Heart left ventricle (tissue), 16 donors: ENCODE data around the gene CDRT4. TPM values are rescaled to one million over a fixed set of nuclear protein-coding genes. Genes with fewer than 3 reads are reported as not detected.
A peak's percentile ranks its signal among the peaks of the same experiment; 100 is the strongest.

ENCODE experiments used
- ATAC-seq, 4 donors: fragments of 200-7000 bp; cut with Tn5 transposase; one replicate each; pipeline ENCODE4 v1.9.1; 2020 to 2022; ENCODE audit warnings: moderate library complexity in 4 of 4, mild to moderate bottlenecking in 3 of 4, moderate number of reproducible peaks in 1 of 4
- DNase-seq, 5 donors: peaks; one replicate each; pipeline ENCODE4 v3.0.0-alpha.2; 2020
- H3K27ac ChIP-seq, 12 donors: fragments of 200-600 bp; sonication (generic) in 4 of 12; one replicate each; pipeline versions ENCODE4 v1.5.0 to v1.8.0; 2016 to 2022; ENCODE audit warnings: mild to moderate bottlenecking in 2 of 12
- H3K27me3 ChIP-seq, 9 donors: fragments of 200-600 bp; sonication (generic) in 2 of 9; one replicate each; pipeline versions ENCODE4 v1.5.1 to v1.8.0; 2016 to 2022; ENCODE audit warnings: mild to moderate bottlenecking in 3 of 9
- H3K36me3 ChIP-seq, 9 donors: fragments of 200-600 bp; sonication (generic) in 2 of 9; one replicate each; pipeline versions ENCODE4 v1.5.0 to v1.8.0; 2018 to 2022; ENCODE audit warnings: mild to moderate bottlenecking in 2 of 9
- H3K4me1 ChIP-seq, 12 donors: fragments of 200-600 bp; sonication (generic) in 4 of 12; one replicate each; pipeline versions ENCODE4 v1.5.0 to v1.8.0; 2016 to 2022; ENCODE audit warnings: mild to moderate bottlenecking in 3 of 12
- H3K4me3 ChIP-seq, 12 donors: fragments of 200-600 bp; sonication (generic) in 4 of 12; one replicate each; pipeline versions ENCODE4 v1.5.0 to v1.8.0; 2017 to 2022; ENCODE audit warnings: mild to moderate bottlenecking in 9 of 12, moderate library complexity in 4 of 12
- H3K9me3 ChIP-seq, 12 donors: fragments of 200-600 bp; sonication (generic) in 4 of 12; one replicate each; pipeline versions ENCODE4 v1.5.0 to v1.8.0; 2016 to 2022; ENCODE audit warnings: mild to moderate bottlenecking in 1 of 12
- CTCF ChIP-seq, 12 donors: fragments of 200-600 bp; sonication (generic) in 4 of 12; IDR thresholded peaks; one replicate each; pipeline versions ENCODE4 v1.5.0 to v1.8.0; 2018 to 2022; ENCODE audit warnings: antibody characterized with exemption in 12 of 12, mild to moderate bottlenecking in 5 of 12
- POLR2A ChIP-seq, 2 donors: fragments of 450-650 bp; IDR thresholded peaks; one replicate each; pipeline ENCODE4 v1.6.1; 2017; ENCODE audit warnings: antibody characterized with exemption in 2 of 2, mild to moderate bottlenecking in 2 of 2, moderate library complexity in 2 of 2
- WGBS, 4 donors: extraction: QIAGEN DNeasy Blood & Tissue Kit in 2 of 4; methylation state at CpG; one replicate each; pipeline versions ENCODE4 v1.1.5 to v1.1.7; 2013 to 2018; 5-methylcytosine and 5-hydroxymethylcytosine counted together
- intact Hi-C, 10 donors: fragments of 100-400 bp; cut with DNase I; formaldehyde crosslinking; loops; one replicate each; pipeline versions ENCODE4 v1.11.1 to v1.14.2; 2022
- polyA plus RNA-seq, 2 donors: library from polyadenylated mRNA; stranded (reverse); fragments of 200-250 nt; gene quantifications; one replicate each; pipeline ENCODE4 v1.2.3, GENCODE V29; 2013
- total RNA-seq, 9 donors: library from RNA; depleted of rRNA in 2 of 9; stranded (reverse); fragments of >200 nt in 2 of 9; fragmentation: NEBNext Ultra II Directional in 3 of 9; extraction: Animal tissue kit (Norgen Biotek cat#: 25700) in 3 of 9; gene quantifications; one replicate each; pipeline versions ENCODE4 v1.1.0 to v1.2.4, GENCODE V29; 2016 to 2023
- donor health status: ischemic (EF 13 %, LVEDD 7.1; RV severe dilation, severe dysfunction).
- donor health status: healthy with polysubstance abuse.
- donor health status: DM: no; HTN: yes; CAD: no.
- donor health status: DM: no; HTN: no; CAD: no.
- donor health status: ischemic (EF 25% LVEDD 6.9; RV normal size, moderate dysfunction).
- donor health status: ischemic (EF 25% LVEDD 5.7; RV mildly dilated, moderate dysfunction).
- donor health status: healthy.
- donor health status: DM: yes; HTN: yes; CAD: no.
- donor health status: ischemic (EF 35%, LVEDD 5.7; RV mildly dilated, moderate dysfunction).
- donor health status: nonischemic (EF 11% LVEDD 7.7; RV severe dilation, severe dysfunction).
- donor health status: DM: yes; HTN: yes; CAD: no.
- donor health status: PGD.
- donor health status: ischemic (EF 29% LVEDD 5.4; RV normal size, mild dysfunction).
- donor health status: nonischemic (EF 23%, LVEDD 6.1; RV moderate dilation, normal function).

CDRT4 gene
- total and polyA plus RNA-seq, 11 donors: 0.12 to 4.7 (median 0.96) TPM; not detected in 2

DNA sequence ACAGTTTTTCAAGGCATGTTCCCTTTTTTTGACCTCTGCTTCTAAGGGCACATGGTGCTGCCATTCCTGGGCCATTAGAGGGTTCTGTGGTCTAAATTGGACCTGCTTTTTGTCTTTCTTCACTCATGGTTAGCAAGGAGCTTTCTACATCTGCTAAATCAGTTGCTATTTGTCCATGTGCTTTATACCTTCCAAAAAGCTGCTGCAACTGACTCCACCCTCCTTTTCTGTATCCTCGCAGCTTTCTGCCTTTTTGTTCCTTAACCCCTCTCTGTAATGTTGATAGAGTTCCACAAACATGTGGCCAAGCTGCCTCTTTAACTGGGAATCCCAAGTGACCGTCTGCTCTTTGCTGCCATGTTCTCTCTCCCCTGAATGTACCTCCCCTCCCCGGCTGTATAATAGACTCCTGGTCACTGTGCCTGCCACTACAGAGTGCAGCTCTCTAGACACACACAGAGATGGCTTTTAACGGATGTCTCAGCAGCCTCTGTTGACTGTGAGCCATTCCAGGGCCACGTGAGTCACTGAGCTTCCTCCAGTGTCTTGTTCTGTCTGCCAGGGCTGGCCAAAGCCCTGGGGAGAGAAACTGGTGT is 68.6 kb downstream of the CDRT4 start:
- ATAC-seq (peak in 3 of 4 donors; percentile 63 to 73 (median 72)), DNase-seq (peak in 2 of 5 donors; percentile 36 to 73)
- H3K27ac ChIP-seq: peak overlapping the region in 8 of 12 donors; percentile 3 to 62 (median 30)
- no peaks in the 10 kb centered on the region for H3K9me3 ChIP-seq
- no peaks in the 10 kb centered on the region for H3K27me3 ChIP-seq
- TF ChIP-seq CTCF (IDR thresholded peaks at IDR 0.05): no peak
- no peak for TF ChIP-seq POLR2A (IDR thresholded peaks at IDR 0.05)
- peaks cover 6 to 31% (median 21%) of the 10 kb centered on the region in 12 donors for H3K4me1 ChIP-seq
- H3K4me3 ChIP-seq: no peak overlapping the region
- 12 to 33% (median 14%) methylated on average over 5 of the region's 5 CpGs for WGBS, 4 donors
- H3K36me3 ChIP-seq: no peaks in the 10 kb centered on the region
- intact Hi-C loops: loop anchor here in 1 of 10 donors (10.0 kb wide), 1 partner anchor 54 kb away; the partner anchor contains the start of gene TEKT3

DNA sequence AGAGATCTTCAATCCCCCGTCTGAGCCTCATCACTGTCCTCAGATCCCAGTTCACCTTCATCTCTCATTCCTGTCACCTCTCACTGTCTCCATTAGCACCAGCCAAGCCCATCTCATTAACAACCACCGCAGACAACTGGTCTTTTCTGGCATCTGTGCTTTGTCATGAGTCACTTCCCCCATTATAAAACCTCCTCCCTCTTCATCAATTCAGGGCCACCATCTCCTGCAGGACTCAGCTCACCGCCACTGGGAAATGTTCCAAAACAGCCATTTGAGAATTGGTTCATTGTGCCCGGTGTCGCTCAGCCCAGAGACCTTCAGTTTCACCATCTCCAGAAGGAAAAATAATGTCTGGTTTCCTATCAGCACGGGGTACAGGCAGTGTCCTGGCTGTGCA is 69.1 kb downstream of the CDRT4 start:
- peak in 3 of 4 donors; percentile 45 to 66 (median 61) for ATAC-seq
- 32 to 38% (median 36%) methylated on average over 6 of the region's 6 CpGs for WGBS, 4 donors
- Histone ChIP-seq H3K4me1 (peaks cover 6 to 26% (median 17%) of the 10 kb centered on the region in 12 donors), H3K36me3 (no peaks in the 10 kb centered on the region), H3K9me3 (no peaks in the 10 kb centered on the region), H3K4me3 (no peak overlapping the region), H3K27me3 (no peaks in the 10 kb centered on the region), H3K27ac (peak overlapping the region in 4 of 12 donors; percentile 24 to 62 (median 42))
- intact Hi-C loops: loop anchor here in 1 of 10 donors (10.0 kb wide), 1 partner anchor 53 kb away; the partner anchor contains the start of gene TEKT3
- TF ChIP-seq POLR2A (IDR thresholded peaks at IDR 0.05) (no peak), CTCF (IDR thresholded peaks at IDR 0.05) (no peak)
- no peak for DNase-seq

DNA sequence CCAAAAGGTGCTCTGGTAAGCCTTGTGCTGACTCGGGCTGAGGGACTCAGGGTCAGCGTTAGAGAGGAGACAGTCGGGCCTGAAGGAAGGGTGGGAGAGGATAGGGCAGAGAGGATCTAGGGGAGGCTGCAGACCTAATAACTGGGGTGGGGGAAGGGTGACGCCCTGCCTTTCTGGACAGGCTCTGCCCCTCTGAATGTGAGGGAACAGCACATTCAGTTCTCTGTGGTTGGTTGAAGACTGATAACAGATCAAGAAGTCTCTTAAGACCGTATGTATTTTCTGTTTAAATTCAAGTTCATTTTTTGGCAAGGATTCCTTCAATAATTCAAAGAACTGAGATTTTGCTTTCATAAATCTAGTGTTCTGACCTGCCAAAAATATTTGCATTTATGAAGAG is 69.8 kb downstream of the CDRT4 start:
- intact Hi-C loops: loop anchor here in 1 of 10 donors (10.0 kb wide), 1 partner anchor 53 kb away; the partner anchor contains the start of gene TEKT3
- no peaks in the 10 kb centered on the region for H3K27me3 ChIP-seq
- TF ChIP-seq POLR2A (IDR thresholded peaks at IDR 0.05) (no peak), CTCF (IDR thresholded peaks at IDR 0.05) (no peak)
- no peak for DNase-seq
- H3K27ac ChIP-seq: peak overlapping the region in 1 of 12 donors; percentile 47
- no peaks in the 10 kb centered on the region for H3K9me3 ChIP-seq
- no peak for ATAC-seq
- no peak overlapping the region for H3K4me3 ChIP-seq
- 81 to 90% (median 86%) methylated on average over 5 of the region's 5 CpGs for WGBS, 4 donors
- H3K36me3 ChIP-seq: no peaks in the 10 kb centered on the region
- peaks cover 6 to 21% (median 17%) of the 10 kb centered on the region in 12 donors for H3K4me1 ChIP-seq

DNA sequence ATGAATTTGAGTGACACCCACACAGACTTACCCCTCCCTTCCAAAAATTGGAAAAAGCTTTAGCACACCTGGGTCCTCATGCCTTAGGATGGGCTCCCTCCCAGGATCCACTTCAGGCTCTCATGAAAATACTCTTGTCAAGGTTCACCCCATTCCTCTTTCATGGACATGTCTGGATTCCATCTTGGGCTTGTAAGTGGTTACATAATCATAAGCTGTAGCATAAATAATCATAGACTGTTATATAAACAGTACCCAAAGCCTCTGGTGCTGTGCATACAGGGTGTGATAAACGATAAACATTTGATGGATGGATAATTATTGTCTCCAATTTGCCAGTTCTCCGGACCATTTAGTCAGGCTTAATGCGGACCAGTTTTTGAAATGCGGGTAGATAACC is 72.3 kb downstream of the CDRT4 start:
- H3K36me3 ChIP-seq: no peaks in the 10 kb centered on the region
- WGBS, 4 donors: 49 to 75% (median 61%) methylated on average over 4 of the region's 4 CpGs
- H3K4me1 ChIP-seq: peaks cover 6 to 21% (median 17%) of the 10 kb centered on the region in 12 donors
- ATAC-seq (no peak), DNase-seq (no peak)
- no peaks in the 10 kb centered on the region for H3K27me3 ChIP-seq
- intact Hi-C loops: loop anchor here in 1 of 10 donors (10.0 kb wide), 1 partner anchor 50 kb away; the partner anchor contains the start of gene TEKT3
- H3K4me3 ChIP-seq: no peak overlapping the region
- H3K27ac ChIP-seq: no peak overlapping the region
- TF ChIP-seq CTCF (IDR thresholded peaks at IDR 0.05) (no peak), POLR2A (IDR thresholded peaks at IDR 0.05) (no peak)
- H3K9me3 ChIP-seq: no peaks in the 10 kb centered on the region
